Gastroesophageal sphincter (tissue), 3 donors: ENCODE data around the gene SLC28A2.

Source experiments
- CTCF ChIP-seq, 4 experiments: fragments of 200-600 bp in 2 of 4; fragments of 450-650 bp in 2 of 4; sonication (generic) in 1 of 4; IDR thresholded peaks; one replicate each; pipeline ENCODE4 v1.5.1; 2017 to 2019; ENCODE audit warnings: antibody characterized with exemption in 4 of 4, mild to moderate bottlenecking in 2 of 4, moderate library complexity in 2 of 4
- EP300 ChIP-seq: sonication (generic); formaldehyde crosslinking; IDR thresholded peaks from one replicate; pipeline ENCODE4 v1.6.1; 2017; ENCODE audit warnings: antibody characterized with exemption, mild to moderate bottlenecking
- POLR2AphosphoS5 ChIP-seq: sonication (generic); formaldehyde crosslinking; IDR thresholded peaks from one replicate; pipeline ENCODE4 v1.6.1; 2017; ENCODE audit warnings: antibody characterized with exemption

GRCh38 chr15:45288947-45289346 is 36.9 kb downstream of the SLC28A2 start:
- no peak for TF ChIP-seq CTCF (IDR thresholded peaks at IDR 0.05)
- TF ChIP-seq POLR2AphosphoS5 = no peak
- no peak for TF ChIP-seq EP300
